GM12892 (cell line): ENCODE measurements around the gene TMEM81.

Source experiments
- POLR2A ChIP-seq: IDR thresholded peaks from 2 replicates; pipeline ENCODE4 v1.6.1; 2011; ENCODE audit warnings: low read depth, low read length, control low read depth
- POLR2AphosphoS5 ChIP-seq: IDR thresholded peaks from 2 replicates; pipeline ENCODE4 v1.6.1; 2011; ENCODE audit warnings: low read depth, low read length, control low read depth
- TAF1 ChIP-seq: IDR thresholded peaks from 2 replicates; pipeline ENCODE4 v1.6.1; 2011; ENCODE audit warnings: low read depth, mild to moderate bottlenecking, control low read depth, low read length, borderline replicate concordance

DNA sequence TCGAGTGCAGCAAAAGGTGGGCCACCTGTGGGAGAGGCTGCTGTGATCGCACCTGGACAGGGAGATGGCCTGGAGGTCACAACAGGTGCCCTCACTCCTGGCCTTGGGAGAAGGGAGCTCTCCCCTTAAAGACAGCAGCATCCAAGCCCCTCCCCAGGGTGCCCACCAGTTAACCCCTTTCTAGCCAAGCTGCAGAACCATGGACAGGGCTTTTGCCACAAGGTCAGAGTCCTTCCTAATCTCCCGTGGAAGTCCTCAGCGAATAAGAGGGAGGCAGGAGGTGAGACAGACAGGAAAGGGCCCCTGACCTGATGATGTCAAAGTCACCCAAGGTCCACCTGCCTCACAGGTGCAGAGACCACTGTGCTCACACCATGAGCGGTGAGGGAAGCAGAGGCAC, 39.5 kb downstream of the TMEM81 start:
- no peak for TF ChIP-seq POLR2A
- no peak for TF ChIP-seq TAF1
- no peak for TF ChIP-seq POLR2AphosphoS5
